GM21423 (cell line): ENCODE data around the gene CXCL13.
"Not testable (repeated sequence)": the region's sequence is repeated elsewhere in the genome, so short reads cannot be mapped to it uniquely, and the experiment has no call there.

Experiments used
- ATAC-seq: cut with Tn5 transposase; IDR thresholded peaks from one replicate; pipeline ENCODE4 v1.9.1; 2021; ENCODE audit warnings: mild to moderate bottlenecking, moderate library complexity; ENCODE audit not compliant: unreplicated experiment

CXCL13 gene

GRCh38 chr4:77600521-77601451 lies 4.8 kb upstream of the CXCL13 start:
- ATAC-seq = no peak

GRCh38 chr4:77601614-77602187 lies 3.9 kb upstream of the CXCL13 start:
- no peak for ATAC-seq

GRCh38 chr4:77613267-77613666 lies 7.6 kb downstream of the CXCL13 start:
- ATAC-seq = no peak

GRCh38 chr4:77615153-77615552 lies 9.5 kb downstream of the CXCL13 start:
- ATAC-seq = no peak

GRCh38 chr4:77617203-77617602 lies 11.6 kb downstream of the CXCL13 start:
- no peak for ATAC-seq

GRCh38 chr4:77618383-77619241 lies 13.0 kb downstream of the CXCL13 start:
- ATAC-seq = peak; percentile 95

- ATAC-seq = no peak
Measured at GRCh38 chr4:77619408-77619807, 13.8 kb downstream of the CXCL13 start.

- ATAC-seq = no peak
Measured at GRCh38 chr4:77621254-77621653, 15.6 kb downstream of the CXCL13 start.

- ATAC-seq = no peak
Measured at GRCh38 chr4:77623091-77623490, 17.5 kb downstream of the CXCL13 start.

GRCh38 chr4:77624213-77624612 lies 18.6 kb downstream of the CXCL13 start:
- ATAC-seq = no peak

- ATAC-seq = no peak
Measured at GRCh38 chr4:77625485-77625884, 19.9 kb downstream of the CXCL13 start.

- peak; percentile 66 for ATAC-seq
Measured at GRCh38 chr4:77629885-77630284, 24.3 kb downstream of the CXCL13 start.

GRCh38 chr4:77631276-77631675 lies 25.7 kb downstream of the CXCL13 start:
- no peak for ATAC-seq

- ATAC-seq = no peak
Measured at GRCh38 chr4:77634132-77634785, 28.6 kb downstream of the CXCL13 start.

GRCh38 chr4:77635246-77635645 lies 29.6 kb downstream of the CXCL13 start:
- no peak for ATAC-seq

- no peak for ATAC-seq
Measured at GRCh38 chr4:77635876-77636275, 30.3 kb downstream of the CXCL13 start.

- no peak for ATAC-seq
Measured at GRCh38 chr4:77636902-77637301, 31.3 kb downstream of the CXCL13 start.

GRCh38 chr4:77644069-77644468 lies 38.4 kb downstream of the CXCL13 start:
- ATAC-seq = not testable (repeated sequence)

GRCh38 chr4:77650787-77651186 lies 45.2 kb downstream of the CXCL13 start:
- ATAC-seq = no peak

GRCh38 chr4:77651820-77652219 lies 46.2 kb downstream of the CXCL13 start:
- no peak for ATAC-seq
